ENCODE measurements around the gene PHF20. TPM values are rescaled to one million over a fixed set of nuclear protein-coding genes. Genes with fewer than 3 reads are reported as not detected.
"Not testable (repeated sequence)": the region's sequence is repeated elsewhere in the genome, so short reads cannot be mapped to it uniquely, and the experiment has no call there.

The PHF20 gene
- total RNA-seq, 1 experiment from 2014 or later = 65.8 TPM

- H3K4me1 Mint-ChIP-seq; ATAC-seq; H3K9me3 Mint-ChIP-seq; H3K27me3 Mint-ChIP-seq (ENCODE audit: low read depth); H3K27ac Mint-ChIP-seq; CTCF ChIA-PET; H3K4me3 Mint-ChIP-seq; POLR2A ChIA-PET; DNase-seq (ENCODE audit: low spot score): not testable (repeated sequence)
- H3K36me3 Mint-ChIP-seq = peaks cover 84% of the 10 kb centered on the region
Observed at GRCh38 chr20:35723652-35724320, 48.0 kb upstream of the PHF20 start.

GRCh38 chr20:35724321-35725230, 47.2 kb upstream of the PHF20 start:
- ChIA-PET CTCF (no interaction called here), POLR2A (interaction anchor here (0.6 to 0.8 kb wide), 2 partner anchors 16 to 17 kb away, joined by 3 to 4 read pairs; no protein-coding TSS in a partner anchor)
- H3K4me3 Mint-ChIP-seq = no peak overlapping the region
- ATAC-seq (no peak), DNase-seq (ENCODE audit: low spot score) (no peak)
- H3K27ac Mint-ChIP-seq = 0 out of 2 replicates have a peak overlapping the region, but pooled peaks have one; percentile 17
- H3K36me3 Mint-ChIP-seq = peaks cover 84% of the 10 kb centered on the region
- TF ChIP-seq USF2 (CRISPR knock-in tag; IDR thresholded peaks at IDR 0.05) (no peak), PRDM15 (CRISPR knock-in tag; IDR thresholded peaks at IDR 0.05) (no peak)
- no peaks in the 10 kb centered on the region for H3K27me3 Mint-ChIP-seq (ENCODE audit: low read depth)
- H3K9me3 Mint-ChIP-seq = no peaks in the 10 kb centered on the region
- 0 out of 2 replicates have a peak, but pooled peaks cover 4% of the 10 kb centered on the region for H3K4me1 Mint-ChIP-seq

GRCh38 chr20:35726842-35727711, 44.7 kb upstream of the PHF20 start:
- H3K4me1 Mint-ChIP-seq = no peaks in the 10 kb centered on the region
- TF ChIP-seq ZNF671 (CRISPR knock-in tag; IDR thresholded peaks at IDR 0.05) = 0 out of 2 replicates have a peak, but pooled peaks have one; percentile 44
- TF ChIP-seq NFATC4 (CRISPR knock-in tag; IDR thresholded peaks at IDR 0.05) = peak; percentile 37; the same call in 1 of the 2 replicates
- TF ChIP-seq HMGA2 (CRISPR knock-in tag; IDR thresholded peaks at IDR 0.05) = no peak
- peak; percentile 65; the same call in 1 of the 2 replicates for TF ChIP-seq AR (CRISPR knock-in tag; IDR thresholded peaks at IDR 0.05)
- no peak for DNase-seq (ENCODE audit: low spot score)
- H3K36me3 Mint-ChIP-seq = peaks cover 80% of the 10 kb centered on the region
- ChIA-PET CTCF (interaction anchor here (1.4 kb wide), 1 partner anchor 9 kb away, joined by 4 read pairs; no protein-coding TSS in a partner anchor), POLR2A (interaction anchor here (1.2 to 4.3 kb wide), 2 partner anchors 10 to 15 kb away, joined by 7 to 17 read pairs; partner anchors contain the start of gene RBM39)
- H3K27me3 Mint-ChIP-seq (ENCODE audit: low read depth) = no peaks in the 10 kb centered on the region
- no peak for ATAC-seq
- no peak overlapping the region for H3K27ac Mint-ChIP-seq
- H3K9me3 Mint-ChIP-seq = no peaks in the 10 kb centered on the region
- no peak overlapping the region for H3K4me3 Mint-ChIP-seq
